GM06990 (cell line): ENCODE measurements around the gene CLSTN2.

ENCODE experiments used
- DNase-seq: peaks from one replicate; pipeline ENCODE4 v3.0.0-alpha.2; 2011; ENCODE audit not compliant: insufficient read length; ENCODE audit errors: extremely low read depth
- H3K27me3 ChIP-seq: replicated peaks from 2 replicates; pipeline ENCODE4 v1.6.0; 2011; ENCODE audit warnings: low read length; ENCODE audit not compliant: control insufficient read depth, insufficient read depth
- H3K36me3 ChIP-seq: 2 replicates; pipeline ENCODE4 v1.5.1; 2011; ENCODE audit warnings: low read length; ENCODE audit not compliant: control insufficient read depth, insufficient read depth
- H3K4me3 ChIP-seq: replicated peaks from 2 replicates; pipeline ENCODE4 v1.5.1; 2011; ENCODE audit warnings: low read depth, mild to moderate bottlenecking, control low read depth, low read length
- TF ChIP-seq, protein P1 (sequence below): IDR thresholded peaks from 2 replicates; pipeline ENCODE4 v1.5.1; 2011; ENCODE audit warnings: low read length, control low read depth, mild to moderate bottlenecking, inconsistent platforms; ENCODE audit not compliant: insufficient read depth, poor library complexity, severe bottlenecking

Gene CLSTN2

DNA sequence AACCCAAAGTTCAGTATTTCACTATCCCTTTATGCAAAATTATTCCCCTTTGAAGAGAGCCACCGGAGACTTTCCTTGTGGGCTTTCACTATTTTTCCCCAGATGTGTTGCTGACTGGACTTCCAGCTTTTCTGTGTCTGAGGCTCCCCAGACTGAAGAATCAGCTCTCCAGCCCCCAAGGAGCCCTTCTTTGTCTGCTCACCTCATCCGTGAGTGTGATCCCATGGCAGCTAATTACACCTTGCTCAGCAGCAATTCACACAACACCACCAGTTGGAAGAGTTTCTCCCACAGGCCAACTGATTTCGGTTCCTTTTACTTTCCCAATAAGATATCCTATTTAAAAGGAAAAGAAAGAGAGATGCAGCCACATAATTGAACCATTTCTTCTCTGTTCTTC, 493.4 kb downstream of the CLSTN2 start:
- Histone ChIP-seq H3K4me3 (no peak overlapping the region), H3K27me3 (peaks cover 1% of the 10 kb centered on the region; the same call in 1 of the 2 replicates), H3K36me3 (no peaks in the 10 kb centered on the region)
- no peak for DNase-seq
- TF ChIP-seq, protein P1, sequence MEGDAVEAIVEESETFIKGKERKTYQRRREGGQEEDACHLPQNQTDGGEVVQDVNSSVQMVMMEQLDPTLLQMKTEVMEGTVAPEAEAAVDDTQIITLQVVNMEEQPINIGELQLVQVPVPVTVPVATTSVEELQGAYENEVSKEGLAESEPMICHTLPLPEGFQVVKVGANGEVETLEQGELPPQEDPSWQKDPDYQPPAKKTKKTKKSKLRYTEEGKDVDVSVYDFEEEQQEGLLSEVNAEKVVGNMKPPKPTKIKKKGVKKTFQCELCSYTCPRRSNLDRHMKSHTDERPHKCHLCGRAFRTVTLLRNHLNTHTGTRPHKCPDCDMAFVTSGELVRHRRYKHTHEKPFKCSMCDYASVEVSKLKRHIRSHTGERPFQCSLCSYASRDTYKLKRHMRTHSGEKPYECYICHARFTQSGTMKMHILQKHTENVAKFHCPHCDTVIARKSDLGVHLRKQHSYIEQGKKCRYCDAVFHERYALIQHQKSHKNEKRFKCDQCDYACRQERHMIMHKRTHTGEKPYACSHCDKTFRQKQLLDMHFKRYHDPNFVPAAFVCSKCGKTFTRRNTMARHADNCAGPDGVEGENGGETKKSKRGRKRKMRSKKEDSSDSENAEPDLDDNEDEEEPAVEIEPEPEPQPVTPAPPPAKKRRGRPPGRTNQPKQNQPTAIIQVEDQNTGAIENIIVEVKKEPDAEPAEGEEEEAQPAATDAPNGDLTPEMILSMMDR: no peak

GRCh38 chr3:140429791-140430190, 494.8 kb downstream of the CLSTN2 start:
- peaks cover 1% of the 10 kb centered on the region; the same call in 1 of the 2 replicates for H3K27me3 ChIP-seq
- H3K36me3 ChIP-seq: no peaks in the 10 kb centered on the region
- no peak for DNase-seq
- TF ChIP-seq, protein P1: no peak
- no peak overlapping the region for H3K4me3 ChIP-seq

DNA sequence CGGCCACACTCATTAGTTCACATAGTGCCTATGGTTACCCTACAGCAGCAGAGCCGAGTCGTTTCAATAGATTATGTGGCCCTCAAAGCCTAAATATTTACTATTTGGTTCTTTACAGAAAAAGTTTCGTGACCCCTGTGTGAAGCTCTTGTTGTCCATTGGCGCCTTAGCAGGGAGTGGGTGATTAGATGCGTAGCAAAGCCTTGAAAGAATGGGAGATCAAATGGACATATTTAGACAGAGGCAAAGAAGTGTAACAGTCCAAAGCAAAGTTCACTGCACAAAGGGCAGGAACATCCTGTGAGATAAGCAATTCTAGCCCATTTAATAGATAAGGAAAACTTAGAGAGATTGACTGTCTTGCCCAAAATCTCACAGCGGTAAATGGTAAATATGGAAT, 495.5 kb downstream of the CLSTN2 start:
- no peaks in the 10 kb centered on the region for H3K36me3 ChIP-seq
- TF ChIP-seq, protein P1: no peak
- DNase-seq: no peak
- no peak overlapping the region for H3K4me3 ChIP-seq
- peaks cover 1% of the 10 kb centered on the region; the same call in 1 of the 2 replicates for H3K27me3 ChIP-seq

- Histone ChIP-seq H3K27me3 (peaks cover 1% of the 10 kb centered on the region; the same call in 1 of the 2 replicates), H3K36me3 (no peaks in the 10 kb centered on the region), H3K4me3 (no peak overlapping the region)
- TF ChIP-seq, protein P1: no peak
- no peak for DNase-seq
These were observed 497.3 kb downstream of the CLSTN2 start for GRCh38 chr3:140432229-140432669.

GRCh38 chr3:140433431-140433830, 498.4 kb downstream of the CLSTN2 start:
- DNase-seq: no peak
- H3K4me3 ChIP-seq: no peak overlapping the region
- H3K36me3 ChIP-seq: no peaks in the 10 kb centered on the region
- TF ChIP-seq, protein P1: no peak
- no peaks in the 10 kb centered on the region for H3K27me3 ChIP-seq
